GM21381 (cell line): Measurements from ENCODE around the gene CDK13.
A peak's percentile ranks its signal among the peaks of the same experiment; 100 is the strongest.
"Not testable (repeated sequence)": the region's sequence is repeated elsewhere in the genome, so short reads cannot be mapped to it uniquely, and the experiment has no call there.

Source experiments
- ATAC-seq: cut with Tn5 transposase; IDR thresholded peaks from one replicate; pipeline ENCODE4 v1.9.1; 2021; ENCODE audit warnings: mild to moderate bottlenecking, moderate library complexity; ENCODE audit not compliant: unreplicated experiment

CDK13 gene

DNA sequence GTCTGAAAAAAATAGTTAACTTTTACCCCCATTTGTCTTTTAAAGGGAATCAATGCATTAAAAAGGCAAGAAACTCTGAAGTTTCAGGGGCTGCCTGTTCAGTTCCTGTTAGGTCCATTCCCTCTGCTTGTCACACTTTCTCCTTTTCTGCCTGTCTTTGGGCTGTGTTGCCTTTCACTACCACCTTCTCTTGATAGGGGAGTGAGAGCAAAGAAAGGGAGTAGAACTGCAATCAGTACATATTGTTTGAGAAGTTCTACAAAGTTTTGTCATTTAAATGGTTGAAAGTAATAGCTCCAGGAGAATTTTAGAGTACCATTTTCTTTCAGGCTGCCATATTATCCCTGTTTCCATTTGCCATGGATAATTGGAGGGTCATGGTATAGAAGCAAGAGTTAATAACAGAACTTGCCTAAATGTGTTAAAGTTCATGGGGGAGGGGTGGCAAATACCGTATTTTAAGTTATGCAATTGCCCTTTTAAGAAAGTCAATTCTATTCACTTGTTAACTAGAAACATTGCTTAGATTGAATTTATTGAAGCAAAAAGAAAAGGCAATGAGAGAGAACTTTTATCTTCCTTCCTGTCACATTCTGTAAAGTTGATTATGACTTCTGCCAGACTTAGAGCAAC, 145.8 kb downstream of the CDK13 start:
- no peak for ATAC-seq

DNA sequence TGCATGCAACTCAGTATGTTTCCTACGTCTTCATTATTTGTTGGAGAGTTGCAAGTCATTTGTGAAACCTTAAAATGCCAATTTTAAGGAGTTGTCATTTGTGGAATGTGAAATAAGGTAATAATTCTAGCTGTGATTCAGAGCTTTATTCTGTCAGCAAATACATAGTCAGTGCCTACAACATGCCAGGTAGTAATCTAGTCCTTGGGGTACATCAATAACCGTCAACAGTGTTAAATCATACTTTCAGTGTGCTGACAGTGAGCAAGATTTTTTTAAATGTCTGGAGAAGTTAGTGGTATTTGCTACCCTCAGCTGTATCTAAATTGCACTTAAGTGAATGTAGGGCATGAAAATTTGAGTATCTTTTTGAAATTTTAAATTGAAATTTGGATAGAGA, 147.7 kb downstream of the CDK13 start:
- no peak for ATAC-seq

DNA sequence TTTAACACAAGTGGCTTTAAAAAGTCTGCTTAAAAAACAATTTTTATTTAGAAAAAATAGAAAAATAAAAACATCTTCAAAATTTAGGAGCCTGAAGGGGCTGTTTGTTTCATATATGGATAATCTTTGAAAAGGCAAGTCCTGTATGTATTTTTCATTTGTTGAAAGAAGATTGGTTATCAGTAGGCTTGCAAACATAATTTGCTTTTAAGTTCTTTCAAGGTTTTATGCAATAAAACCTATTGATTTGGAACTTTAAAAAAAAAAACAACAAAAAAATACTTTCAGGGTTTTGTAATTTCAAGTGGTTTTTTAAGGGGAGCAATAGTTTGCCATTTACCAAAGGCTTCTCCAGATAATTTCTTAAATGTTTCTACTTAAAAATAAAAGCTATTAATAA, 148.8 kb downstream of the CDK13 start:
- ATAC-seq = no peak

DNA sequence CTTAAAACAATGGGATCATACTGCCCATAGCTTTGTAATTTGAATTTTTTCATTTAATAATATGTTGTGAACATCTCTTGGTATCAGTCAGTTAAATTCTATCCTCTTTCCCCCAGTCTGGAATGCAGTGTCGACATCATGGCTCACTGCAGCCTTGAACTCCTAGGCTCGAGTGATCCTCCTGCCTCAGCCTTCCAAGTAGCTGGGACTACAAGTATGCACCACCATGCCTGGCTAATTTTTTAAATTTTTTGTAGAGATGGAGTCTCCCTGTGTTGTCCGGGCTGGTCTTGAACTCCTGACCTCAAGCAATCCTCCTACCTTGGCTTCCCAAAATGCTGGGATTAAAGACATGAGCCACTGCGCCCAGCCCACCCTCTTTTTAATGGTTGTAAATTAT, 149.8 kb downstream of the CDK13 start:
- ATAC-seq = no peak

DNA sequence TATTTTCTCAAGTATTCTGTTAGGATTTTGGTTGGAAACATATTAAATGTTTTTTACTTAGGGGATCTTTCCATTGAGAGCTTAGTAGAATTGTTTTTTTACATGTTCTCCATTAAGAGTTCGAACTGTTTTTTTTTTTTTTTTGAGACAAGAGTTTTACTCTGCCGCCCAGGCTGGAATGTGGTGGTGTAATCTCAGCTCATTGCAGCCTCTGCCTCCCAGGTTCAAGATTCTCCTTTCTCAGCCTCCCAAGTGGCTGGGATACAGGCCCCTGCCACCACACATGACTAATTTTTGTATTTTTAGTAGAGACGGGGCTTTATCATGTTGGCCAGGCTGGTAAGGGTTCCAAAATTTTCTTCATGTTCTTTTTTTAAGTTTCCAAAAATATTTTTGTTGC, 151.1 kb downstream of the CDK13 start:
- no peak for ATAC-seq

DNA sequence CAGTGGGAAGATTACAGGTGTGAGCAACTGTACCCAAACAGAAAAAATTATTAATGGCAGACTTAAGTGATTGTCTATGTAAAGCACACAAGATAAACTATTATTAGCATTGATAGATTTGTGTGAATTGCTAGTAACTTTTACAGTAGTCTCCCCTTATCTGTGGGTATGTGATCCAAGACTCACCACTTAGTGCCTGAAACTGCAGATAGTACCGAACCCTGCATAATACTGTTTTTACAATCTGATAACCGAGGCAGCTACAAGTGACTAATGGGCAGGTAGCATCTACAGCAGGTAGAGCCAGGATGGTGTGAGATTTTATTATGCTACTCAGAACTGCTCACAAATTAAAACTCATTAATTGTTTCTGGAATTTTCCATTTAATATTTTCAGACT, 152.8 kb downstream of the CDK13 start:
- ATAC-seq = no peak

DNA sequence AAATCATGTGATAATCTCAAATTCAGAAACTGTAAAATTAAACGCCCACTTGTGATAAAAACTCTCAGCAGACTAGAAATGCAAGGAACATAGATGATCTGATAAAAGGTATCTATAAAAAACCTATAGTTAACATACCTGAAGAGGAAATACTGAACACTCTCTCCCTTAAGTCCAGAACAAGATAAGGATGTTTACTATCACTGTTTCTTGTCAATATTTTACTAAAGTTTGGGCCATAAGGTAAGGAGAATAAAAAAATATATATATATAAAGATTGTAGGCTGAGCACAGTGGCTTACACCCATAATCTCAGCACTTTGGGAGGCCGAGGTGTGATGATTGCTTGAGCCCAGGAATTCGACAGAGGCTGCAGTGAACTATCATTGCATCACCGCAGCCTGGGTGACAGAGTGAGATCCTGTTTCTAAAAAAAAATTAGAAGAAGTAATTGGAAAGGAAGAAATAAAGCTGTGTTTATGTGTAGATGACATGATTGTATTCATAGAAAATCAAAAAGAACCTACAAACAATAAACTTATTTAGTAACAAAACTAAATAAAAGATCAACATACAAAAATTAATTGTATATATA, 155.9 kb downstream of the CDK13 start:
- ATAC-seq = no peak

DNA sequence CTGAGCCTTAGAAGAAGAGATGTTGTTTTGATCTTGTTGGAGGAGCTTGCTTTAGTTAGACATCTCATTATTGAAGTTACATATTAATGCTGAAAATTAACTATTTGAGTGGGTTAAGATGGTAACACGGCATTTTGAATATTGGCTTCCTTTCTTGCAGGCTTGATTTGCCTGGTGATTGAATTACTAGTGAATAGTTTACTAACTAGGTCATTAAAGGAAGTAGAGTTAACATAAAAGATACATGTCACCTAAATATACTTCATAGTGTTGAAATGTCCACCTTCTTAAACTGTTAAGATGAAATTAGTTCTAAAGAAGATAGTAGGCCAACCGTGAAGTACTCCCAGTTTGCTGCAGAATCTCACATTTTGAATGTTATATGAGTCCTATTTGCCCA, 165.9 kb downstream of the CDK13 start:
- ATAC-seq = no peak

DNA sequence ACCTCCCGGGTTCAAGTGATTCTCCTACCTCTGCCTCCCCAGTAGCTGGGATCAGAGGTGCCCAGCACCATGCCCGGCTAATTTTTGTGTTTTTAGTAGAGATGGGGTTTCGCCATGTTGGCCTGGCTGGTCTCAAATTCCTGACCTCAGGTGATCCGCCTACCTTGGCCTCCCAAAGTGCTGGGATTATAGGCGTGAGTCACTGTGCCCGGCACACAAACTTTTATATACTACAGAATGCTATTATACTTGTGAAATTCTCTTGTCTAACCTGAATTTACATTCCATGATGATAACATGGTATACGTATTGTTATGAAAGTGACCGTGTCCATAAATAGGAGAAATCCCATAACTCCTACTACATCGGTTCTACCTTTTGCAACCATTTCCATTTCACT, 167.1 kb downstream of the CDK13 start:
- ATAC-seq = not testable (repeated sequence)

DNA sequence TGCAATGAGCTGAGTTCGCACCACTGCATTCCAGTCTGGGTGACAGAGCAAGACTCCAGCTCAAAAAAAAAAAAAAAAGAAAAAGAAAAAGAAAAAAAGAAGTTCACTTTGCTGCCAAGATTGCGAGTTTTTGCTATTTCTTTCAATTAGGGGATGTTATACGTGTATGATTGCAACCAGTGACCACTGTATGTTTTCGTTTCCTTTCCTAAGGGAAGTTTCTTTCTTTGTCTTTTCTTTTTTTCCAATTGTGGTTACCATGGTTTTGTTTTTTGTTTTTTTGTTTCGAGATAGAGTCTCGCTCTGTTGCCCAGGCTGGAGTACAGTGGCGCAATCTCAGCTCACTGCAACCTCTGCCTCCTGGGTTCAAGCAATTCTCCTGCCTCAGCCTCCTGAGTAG, 168.1 kb downstream of the CDK13 start:
- ATAC-seq = not testable (repeated sequence)

DNA sequence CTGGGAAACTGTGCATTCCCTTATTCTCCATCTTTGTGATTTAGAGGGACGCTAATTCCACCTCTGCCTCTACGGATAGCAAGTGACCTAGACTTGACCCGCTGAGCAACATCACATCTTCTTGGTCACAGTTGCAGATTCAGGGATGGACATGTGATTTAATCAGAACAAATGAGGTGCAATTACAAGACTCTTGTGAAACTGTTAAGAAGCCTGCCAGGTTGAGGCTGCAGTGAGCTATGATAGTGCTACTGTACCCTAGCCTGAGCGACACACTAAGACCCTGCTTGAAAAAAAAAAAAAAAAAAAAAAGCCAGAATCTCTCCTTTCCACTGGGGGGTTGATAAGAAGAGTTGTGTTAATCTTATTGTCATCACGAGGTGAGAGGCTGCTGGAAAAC, 170.0 kb downstream of the CDK13 start:
- ATAC-seq = no peak

DNA sequence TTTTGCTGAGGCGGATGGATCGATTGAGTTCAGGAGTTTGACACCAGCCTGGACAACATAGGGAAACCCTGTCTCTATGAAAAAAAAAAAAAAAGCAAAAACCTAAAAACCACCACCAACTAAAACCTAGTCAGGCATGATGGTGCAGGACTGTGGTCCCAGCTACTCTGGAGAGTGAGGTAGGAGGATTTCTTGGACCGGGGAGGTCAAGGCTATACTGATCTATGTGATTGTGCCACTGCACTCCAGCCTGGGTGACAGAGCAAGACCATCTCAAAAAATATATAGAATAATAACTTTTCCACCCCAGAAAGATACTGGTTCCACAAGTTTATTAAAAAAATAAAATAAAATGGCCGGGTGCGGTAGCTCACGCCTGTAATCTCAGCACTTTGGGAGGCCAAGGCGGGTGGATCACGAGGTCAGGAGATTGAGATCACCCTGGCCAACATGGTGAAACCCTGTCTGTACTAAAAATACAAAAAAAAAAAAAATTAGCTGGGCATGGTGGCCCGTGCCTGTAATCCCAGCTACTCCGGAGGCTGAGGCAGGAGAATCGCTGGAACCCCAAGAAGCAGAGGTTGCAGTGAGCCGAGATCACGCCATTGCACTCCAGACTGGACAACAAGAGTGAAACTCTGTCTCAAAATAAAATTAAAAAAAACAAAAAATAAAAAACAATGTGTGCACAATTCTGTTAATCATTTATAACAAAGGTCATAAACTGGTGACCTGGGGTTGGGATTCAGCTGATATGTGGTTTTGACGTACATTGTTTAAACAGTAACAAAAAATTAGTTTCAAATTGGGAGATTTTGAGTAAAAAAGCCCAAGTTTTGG, 172.3 kb downstream of the CDK13 start:
- ATAC-seq = not testable (repeated sequence)

DNA sequence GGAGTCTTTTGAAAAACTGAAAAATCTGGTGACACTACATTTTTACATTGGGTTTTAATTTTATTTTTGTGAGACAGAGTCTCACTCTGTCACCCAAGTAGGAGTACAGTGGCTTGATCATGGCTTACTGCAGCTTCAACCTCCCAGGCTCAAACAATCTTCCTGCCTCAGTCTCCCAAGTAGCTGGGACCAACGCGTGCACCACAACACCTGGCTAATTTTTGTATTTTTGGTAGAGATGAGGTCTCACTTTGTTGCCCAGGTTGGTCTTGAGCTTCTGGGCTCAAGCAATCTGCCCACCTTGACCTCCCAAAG, 172.8 kb downstream of the CDK13 start:
- ATAC-seq = no peak

DNA sequence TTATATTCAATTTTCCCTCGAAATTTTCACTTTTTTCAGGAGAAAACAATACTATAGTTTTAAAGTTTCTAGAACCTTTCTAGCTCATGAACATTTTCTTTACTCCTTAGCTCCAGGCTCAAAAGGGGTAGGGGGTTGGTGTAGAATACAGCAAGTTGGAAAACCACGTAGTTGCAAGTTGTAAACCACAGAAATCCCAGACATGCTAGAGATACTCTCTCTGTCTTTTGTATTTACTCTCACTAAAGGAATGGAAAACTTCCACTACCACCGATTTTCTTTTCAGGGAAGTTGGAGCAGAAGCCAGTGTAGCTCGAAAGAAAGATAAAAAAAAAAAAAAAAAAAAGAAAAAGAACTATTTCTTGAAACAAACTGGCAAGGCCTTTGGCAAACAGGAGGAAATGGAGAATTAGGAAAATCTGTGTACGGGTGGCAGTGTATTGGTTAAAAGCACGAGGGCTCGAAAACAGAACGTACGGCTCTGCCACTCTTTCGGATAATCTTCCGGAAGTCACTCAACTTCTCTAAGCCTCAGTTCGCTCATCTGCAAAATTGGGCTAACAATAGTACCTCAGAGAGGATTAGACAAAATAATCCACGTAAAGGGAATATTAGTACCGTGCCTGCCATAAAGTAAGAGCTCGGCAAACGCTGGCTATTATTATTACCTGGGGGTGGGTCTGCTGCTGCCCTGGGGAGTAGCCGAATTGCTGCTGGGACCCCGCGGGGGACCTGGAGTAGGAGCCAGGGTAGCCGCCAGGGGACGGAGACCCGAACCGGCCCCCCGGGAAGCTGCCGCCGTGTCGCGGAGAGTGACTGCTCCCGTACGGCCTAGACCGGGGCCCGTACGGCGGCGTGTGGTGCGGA, 183.7 kb downstream of the CDK13 start:
- no peak for ATAC-seq

DNA sequence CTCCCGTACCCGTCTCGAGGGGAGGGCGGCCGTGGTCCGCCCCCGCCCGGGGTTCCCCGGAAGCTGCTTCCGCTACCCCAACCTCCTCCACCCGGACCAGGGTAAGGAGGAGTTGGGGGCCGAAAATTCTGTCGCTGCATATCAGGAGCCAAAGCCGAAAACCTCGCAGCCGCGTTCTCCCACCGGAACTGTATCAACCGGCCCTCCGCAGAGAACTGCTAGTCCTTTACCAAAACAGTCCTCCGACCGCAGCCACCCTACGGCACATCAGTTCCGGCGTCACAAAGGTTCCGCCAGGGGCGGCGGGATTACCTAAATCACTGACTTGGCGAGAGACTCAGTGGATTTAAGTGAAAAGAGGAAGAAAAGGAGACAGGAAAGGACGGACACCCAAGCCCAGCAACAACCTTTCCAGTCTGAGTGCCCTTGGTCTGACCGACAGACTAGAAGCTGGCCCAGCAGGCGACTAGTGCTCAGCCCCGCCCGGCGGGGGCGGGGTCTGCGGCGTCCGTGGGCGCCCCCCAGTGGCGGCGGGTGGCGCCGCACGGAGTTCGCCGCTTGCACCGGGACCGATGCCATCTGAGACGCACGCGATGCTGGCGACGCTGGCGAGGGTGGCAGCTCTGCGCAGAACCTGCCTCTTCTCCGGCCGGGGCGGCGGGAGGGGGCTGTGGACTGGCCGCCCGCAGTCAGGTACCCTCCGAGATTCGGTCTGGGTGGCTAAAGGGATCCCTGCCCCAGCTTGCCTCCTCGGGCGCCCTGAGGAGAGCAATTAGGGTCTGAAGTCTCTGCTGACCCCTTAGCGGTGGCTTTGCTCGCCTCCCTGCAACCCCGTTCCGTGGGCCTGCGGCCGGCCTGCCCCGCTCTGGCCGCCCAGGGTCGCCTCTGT, 184.6 kb downstream of the CDK13 start, which contains the start of the genes MPLKIP and SUGCT:
Gene MPLKIP (minus strand): TSS at position 195 of the 889 bp plus-strand sequence. CDS start 55 bp downstream, at position 140.
Gene SUGCT (plus strand): TSS at position 578 of the 889 bp plus-strand sequence.
- ATAC-seq = peak; percentile 85

DNA sequence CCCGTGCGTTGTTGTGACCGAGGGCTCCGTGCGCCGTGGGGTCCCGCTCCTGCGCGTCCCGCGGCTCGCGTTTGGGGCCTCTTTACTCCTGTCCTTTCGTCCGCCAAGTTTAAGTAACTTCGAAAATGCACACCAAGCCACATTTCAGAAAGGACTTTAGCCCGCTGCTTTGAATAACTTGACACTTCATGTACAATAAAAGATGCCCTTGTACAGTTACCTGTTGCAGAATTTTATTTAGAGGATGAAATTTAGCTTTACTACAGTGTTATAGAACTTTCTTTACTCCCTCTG, 185.2 kb downstream of the CDK13 start:
- ATAC-seq = no peak

DNA sequence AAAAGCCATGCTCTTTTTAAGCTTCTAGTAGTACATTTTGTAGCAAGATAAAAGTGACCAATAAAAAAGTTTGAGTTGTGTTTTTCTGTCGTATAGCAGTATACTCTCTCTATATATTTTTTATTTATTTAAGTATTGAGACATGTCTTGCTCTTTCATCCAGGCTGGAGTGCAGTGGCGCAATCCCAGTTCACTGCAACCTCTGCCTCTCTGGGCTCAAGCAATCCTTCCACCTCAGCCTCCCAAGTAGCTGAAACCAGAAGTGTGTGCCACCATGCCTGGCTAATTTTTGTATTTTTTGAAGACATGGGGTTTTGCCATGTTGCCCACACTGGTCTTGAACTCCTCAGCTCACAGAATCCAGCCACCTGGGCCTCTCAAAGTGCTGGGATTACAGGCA, 187.5 kb downstream of the CDK13 start:
- no peak for ATAC-seq

DNA sequence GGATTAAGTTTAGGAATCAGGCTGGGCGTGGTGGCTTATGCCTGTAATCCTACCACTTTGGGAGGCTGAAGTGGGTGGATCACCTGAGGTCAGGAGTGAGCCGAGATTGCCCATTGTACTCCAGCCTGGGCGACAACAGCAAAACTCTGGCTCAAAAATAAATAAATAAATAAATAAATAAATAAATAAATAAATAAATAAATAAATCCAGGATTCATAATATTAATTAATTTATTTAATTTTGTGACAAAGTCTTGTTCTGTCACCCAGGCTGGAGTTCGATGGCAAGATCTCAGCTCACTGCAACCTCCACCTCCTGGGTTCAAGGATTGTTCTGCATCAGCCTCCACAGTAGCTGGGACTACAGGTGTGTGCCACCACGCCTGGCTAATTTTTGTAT, 188.9 kb downstream of the CDK13 start:
- ATAC-seq = no peak

DNA sequence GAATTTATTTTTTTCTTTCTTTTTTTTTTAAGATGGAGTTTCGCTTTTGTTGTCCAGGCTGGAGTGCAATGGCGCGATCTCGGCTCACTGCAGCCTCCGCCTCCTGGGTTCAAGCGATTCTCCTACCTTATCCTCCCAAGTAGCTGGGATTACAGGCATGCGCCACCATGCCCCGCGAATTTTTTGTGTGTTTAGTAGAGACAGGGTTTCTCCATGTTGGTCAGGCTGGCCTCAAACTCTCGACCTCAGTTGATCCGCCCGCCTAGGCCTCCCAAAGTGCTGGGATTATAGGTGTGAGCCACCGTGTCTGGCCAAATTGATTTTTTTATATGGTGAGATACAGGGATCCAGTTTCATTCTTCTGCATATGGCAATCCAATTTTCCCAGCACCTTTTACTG, 189.8 kb downstream of the CDK13 start:
- not testable (repeated sequence) for ATAC-seq

DNA sequence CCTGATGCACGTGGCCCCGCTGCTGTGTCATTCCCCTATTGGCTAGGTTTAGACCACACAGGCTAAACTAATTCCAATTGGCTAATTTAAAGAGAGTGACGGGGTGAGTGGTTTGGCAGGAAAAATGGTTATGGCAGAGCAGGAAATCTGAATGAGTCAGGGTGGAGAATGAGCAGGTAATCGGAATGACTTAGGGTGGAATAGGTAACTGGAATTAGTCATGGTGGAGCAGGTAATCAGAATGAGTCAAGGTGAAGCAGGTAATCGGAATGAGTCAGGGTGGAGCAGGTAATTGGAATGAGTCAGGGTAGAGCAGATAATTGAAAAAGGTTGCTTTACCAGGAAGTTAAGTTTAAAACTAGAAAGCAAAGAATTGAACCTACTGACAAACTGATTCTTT, 191.9 kb downstream of the CDK13 start:
- ATAC-seq = not testable (repeated sequence)
